ENCODE data around the gene GPR156. TPM values are rescaled to one million over a fixed set of nuclear protein-coding genes. Genes with fewer than 3 reads are reported as not detected.

GPR156 gene
- total RNA-seq, 4 donors from 2014 or later: not detected

DNA sequence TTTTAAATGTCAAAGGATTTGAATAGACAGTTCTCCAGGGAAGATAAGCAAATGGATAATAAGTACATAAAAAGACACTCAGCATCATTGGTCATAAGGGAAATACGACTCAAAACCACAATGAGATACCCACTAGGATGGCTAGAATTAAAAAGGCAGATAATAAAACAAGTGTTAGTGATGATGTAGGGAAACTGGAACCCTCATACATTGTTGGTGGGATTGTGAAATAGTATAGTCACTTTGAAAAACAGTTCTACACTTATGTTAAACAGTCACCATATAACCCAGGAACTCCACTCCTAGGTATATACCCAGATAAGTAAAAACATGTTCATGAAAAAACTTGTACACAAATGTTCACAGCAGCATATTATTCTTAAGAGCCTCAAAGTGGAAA, 72.5 kb downstream of the GPR156 start:
- H3K4me1 ChIP-seq: no peaks in the 10 kb centered on the region
- no peaks in the 10 kb centered on the region for H3K36me3 ChIP-seq
- no peak for DNase-seq
- H3K4me3 ChIP-seq: no peak overlapping the region
- TF ChIP-seq POLR2A (IDR thresholded peaks at IDR 0.05): no peak
- TF ChIP-seq, protein P1, sequence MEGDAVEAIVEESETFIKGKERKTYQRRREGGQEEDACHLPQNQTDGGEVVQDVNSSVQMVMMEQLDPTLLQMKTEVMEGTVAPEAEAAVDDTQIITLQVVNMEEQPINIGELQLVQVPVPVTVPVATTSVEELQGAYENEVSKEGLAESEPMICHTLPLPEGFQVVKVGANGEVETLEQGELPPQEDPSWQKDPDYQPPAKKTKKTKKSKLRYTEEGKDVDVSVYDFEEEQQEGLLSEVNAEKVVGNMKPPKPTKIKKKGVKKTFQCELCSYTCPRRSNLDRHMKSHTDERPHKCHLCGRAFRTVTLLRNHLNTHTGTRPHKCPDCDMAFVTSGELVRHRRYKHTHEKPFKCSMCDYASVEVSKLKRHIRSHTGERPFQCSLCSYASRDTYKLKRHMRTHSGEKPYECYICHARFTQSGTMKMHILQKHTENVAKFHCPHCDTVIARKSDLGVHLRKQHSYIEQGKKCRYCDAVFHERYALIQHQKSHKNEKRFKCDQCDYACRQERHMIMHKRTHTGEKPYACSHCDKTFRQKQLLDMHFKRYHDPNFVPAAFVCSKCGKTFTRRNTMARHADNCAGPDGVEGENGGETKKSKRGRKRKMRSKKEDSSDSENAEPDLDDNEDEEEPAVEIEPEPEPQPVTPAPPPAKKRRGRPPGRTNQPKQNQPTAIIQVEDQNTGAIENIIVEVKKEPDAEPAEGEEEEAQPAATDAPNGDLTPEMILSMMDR (IDR thresholded peaks at IDR 0.05): no peak
- H3K27me3 ChIP-seq: no peaks in the 10 kb centered on the region
- H3K27ac ChIP-seq: no peak overlapping the region
- no peaks in the 10 kb centered on the region for H3K9me3 ChIP-seq

DNA sequence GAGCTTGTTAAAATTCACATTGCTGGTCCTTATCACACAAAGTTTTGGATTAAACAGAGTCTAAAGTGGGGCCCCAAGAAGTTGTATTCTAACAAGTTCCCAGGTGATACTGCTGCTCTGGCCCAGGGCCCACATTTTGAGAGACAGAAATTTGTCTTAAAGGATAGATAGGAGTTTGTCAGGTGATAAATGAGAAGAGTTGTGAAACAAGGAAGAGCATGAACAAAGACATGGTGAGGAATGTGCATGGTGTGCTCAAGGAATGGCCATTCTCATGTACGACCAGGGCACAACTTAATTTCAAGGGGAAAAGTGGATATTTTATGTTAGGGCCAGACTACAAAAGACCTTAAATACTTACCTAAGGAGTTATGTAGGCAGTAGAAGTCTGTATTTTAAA, 75.6 kb downstream of the GPR156 start:
- H3K27me3 ChIP-seq: no peaks in the 10 kb centered on the region
- no peak overlapping the region for H3K27ac ChIP-seq
- H3K9me3 ChIP-seq: no peaks in the 10 kb centered on the region
- no peak for TF ChIP-seq POLR2A (IDR thresholded peaks at IDR 0.05)
- TF ChIP-seq, protein P1 (IDR thresholded peaks at IDR 0.05): no peak
- DNase-seq: no peak
- no peaks in the 10 kb centered on the region for H3K36me3 ChIP-seq
- no peak overlapping the region for H3K4me3 ChIP-seq
- H3K4me1 ChIP-seq: no peaks in the 10 kb centered on the region

DNA sequence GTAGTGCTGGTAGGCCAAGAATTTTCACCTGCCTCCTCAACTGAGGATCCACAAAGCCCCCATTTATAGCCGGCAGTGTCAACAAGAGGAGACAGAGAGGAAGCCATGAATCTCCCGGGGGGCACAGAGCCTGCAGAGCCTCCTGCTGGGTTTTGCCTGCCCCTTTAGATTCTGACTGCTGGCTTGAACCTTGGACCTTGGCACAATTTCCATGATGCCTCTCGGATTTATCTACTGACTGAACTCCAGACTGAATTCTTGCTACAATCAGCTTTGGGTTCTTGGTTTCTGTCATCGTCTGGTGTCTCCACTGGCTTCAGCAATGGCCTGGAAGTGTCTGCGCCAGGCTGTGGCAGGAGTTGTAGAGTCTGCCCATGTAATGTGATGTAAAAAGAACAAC, 80.7 kb downstream of the GPR156 start:
- DNase-seq: no peak
- no peaks in the 10 kb centered on the region for H3K27me3 ChIP-seq
- TF ChIP-seq, protein P1 (IDR thresholded peaks at IDR 0.05): no peak
- TF ChIP-seq POLR2A (IDR thresholded peaks at IDR 0.05): no peak

DNA sequence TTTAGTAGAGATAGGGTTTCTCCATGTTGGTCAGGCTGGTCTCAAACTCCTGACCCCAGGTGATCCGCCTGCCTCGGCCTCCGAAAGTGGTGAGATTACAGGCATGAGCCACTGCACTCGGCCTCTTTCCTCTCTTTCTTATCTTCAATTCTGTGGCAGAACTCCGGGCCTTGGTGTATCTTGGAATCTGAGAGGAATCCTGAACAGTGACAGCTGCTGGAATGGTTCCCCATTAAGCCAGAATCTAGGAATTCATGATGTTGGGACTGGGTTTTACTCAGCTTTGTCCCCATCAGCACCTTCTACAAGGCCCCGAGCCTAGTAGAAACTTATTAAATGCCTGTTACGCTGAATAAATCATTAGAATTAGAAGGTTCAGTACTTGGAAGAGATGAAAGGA, 81.4 kb downstream of the GPR156 start:
- H3K27me3 ChIP-seq: no peaks in the 10 kb centered on the region
- H3K27ac ChIP-seq: no peak overlapping the region
- no peaks in the 10 kb centered on the region for H3K4me1 ChIP-seq
- no peaks in the 10 kb centered on the region for H3K36me3 ChIP-seq
- TF ChIP-seq, protein P1 (IDR thresholded peaks at IDR 0.05): no peak
- TF ChIP-seq POLR2A (IDR thresholded peaks at IDR 0.05): no peak
- no peak for DNase-seq
- H3K9me3 ChIP-seq: no peaks in the 10 kb centered on the region
- H3K4me3 ChIP-seq: no peak overlapping the region

More for the DNA sequence above, 80.7 kb downstream of the GPR156 start:
- Histone ChIP-seq H3K4me3 (no peak overlapping the region), H3K36me3 (no peaks in the 10 kb centered on the region), H3K27ac (no peak overlapping the region), H3K4me1 (no peaks in the 10 kb centered on the region), H3K9me3 (no peaks in the 10 kb centered on the region)

DNA sequence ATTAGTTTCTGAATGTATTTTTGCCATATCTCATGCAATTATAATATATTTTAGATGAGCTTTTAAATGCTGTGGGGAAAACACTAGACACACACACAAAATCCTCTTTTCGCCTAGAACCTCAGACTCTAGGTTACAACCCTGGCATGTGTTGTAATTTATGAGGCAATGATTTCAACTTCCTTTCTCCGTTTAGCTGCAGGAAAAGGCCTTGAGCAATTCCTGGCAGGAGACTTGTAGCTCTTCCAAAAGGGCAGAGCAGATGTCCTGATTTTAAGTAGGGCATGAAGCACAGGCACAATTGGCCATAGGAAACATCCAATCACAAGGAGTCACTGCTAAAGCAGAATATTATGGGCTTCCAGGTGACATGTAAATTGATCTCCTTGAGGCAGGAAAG, 82.0 kb downstream of the GPR156 start:
- H3K27me3 ChIP-seq: no peaks in the 10 kb centered on the region
- no peaks in the 10 kb centered on the region for H3K4me1 ChIP-seq
- H3K4me3 ChIP-seq: no peak overlapping the region
- DNase-seq: no peak
- H3K36me3 ChIP-seq: no peaks in the 10 kb centered on the region
- H3K9me3 ChIP-seq: no peaks in the 10 kb centered on the region
- no peak overlapping the region for H3K27ac ChIP-seq
- TF ChIP-seq, protein P1 (IDR thresholded peaks at IDR 0.05): no peak
- TF ChIP-seq POLR2A (IDR thresholded peaks at IDR 0.05): no peak

DNA sequence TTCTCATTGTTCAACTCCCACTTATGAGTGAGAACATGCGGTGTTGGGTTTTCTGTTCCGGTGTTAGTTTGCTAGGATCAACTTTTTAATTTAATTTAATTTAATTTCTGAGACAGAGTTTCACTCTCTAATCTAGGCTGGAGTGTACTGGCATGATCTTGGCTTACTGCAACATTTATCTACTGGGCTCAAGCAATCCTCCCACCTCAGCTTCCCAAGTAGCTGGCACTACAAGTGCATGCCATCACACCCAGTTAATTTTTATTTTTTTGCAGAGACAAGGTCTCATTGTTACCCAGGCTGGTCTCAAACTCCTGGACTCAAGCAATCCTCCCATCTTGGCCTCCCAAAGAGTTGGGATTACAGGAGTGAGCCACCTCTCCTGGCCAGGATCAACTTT, 82.7 kb downstream of the GPR156 start:
- H3K27me3 ChIP-seq: no peaks in the 10 kb centered on the region
- H3K27ac ChIP-seq: no peak overlapping the region
- no peaks in the 10 kb centered on the region for H3K4me1 ChIP-seq
- no peak for DNase-seq
- H3K36me3 ChIP-seq: no peaks in the 10 kb centered on the region
- no peaks in the 10 kb centered on the region for H3K9me3 ChIP-seq
- TF ChIP-seq POLR2A (IDR thresholded peaks at IDR 0.05): no peak
- TF ChIP-seq, protein P1 (IDR thresholded peaks at IDR 0.05): no peak
- H3K4me3 ChIP-seq: no peak overlapping the region

Measured in Peyer's patch (tissue), 4 donors.